Tibial nerve (tissue), 4 donors: ENCODE data around the gene TRIM3.

Source experiments
- CTCF ChIP-seq, 5 experiments: fragments of 200-600 bp in 3 of 5; fragments of 450-650 bp in 2 of 5; sonication (generic) in 3 of 5; IDR thresholded peaks; one replicate each; pipeline ENCODE4 v1.5.1; 2016 to 2019; ENCODE audit warnings: antibody characterized with exemption in 5 of 5, mild to moderate bottlenecking in 3 of 5, moderate library complexity in 2 of 5
- EP300 ChIP-seq, 2 donors: sonication (generic); formaldehyde crosslinking; IDR thresholded peaks; one replicate each; pipeline ENCODE4 v1.6.1; 2017; ENCODE audit warnings: antibody characterized with exemption in 2 of 2, mild to moderate bottlenecking in 1 of 2
- POLR2A ChIP-seq, 2 donors: fragments of 450-650 bp; IDR thresholded peaks; one replicate each; pipeline ENCODE4 v1.6.1; 2017; ENCODE audit warnings: antibody characterized with exemption in 2 of 2, mild to moderate bottlenecking in 2 of 2, moderate library complexity in 2 of 2

- TF ChIP-seq POLR2A (IDR thresholded peaks at IDR 0.05) (no peak), EP300 (IDR thresholded peaks at IDR 0.05) (no peak), CTCF (IDR thresholded peaks at IDR 0.05) (peak; percentile 28 to 56 (median 38))
These were observed 34.7 kb downstream of the TRIM3 start for GRCh38 chr11:6438979-6439571.
